ENCODE data around the gene SLC35G3.
A peak's percentile ranks its signal among the peaks of the same experiment; 100 is the strongest.
"Not testable (repeated sequence)": the region's sequence is repeated elsewhere in the genome, so short reads cannot be mapped to it uniquely, and the experiment has no call there.

SLC35G3 gene

DNA sequence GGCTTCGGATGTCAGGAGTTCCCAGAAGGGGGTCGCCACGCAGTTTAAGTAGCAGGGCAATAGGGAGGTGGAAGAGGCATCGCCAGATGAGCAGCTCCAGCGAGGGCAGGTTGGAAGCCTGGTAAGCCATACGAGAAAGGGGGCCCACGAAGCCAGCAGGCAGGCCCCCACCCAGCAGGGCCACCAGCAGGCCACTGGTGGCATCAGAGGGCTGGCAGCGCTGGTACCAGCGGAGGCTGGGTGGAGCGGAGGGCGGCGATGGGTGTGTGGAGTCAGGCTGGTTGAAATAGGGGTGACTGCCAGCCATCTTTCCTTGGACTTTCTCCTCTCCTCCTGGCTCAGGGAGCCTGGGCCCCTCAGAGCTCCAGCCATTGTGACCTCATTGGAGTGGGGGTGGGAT lies at the start of gene SLC35G3:
Gene SLC35G3 (minus strand): TSS at position 393 of the 400 bp plus-strand sequence. CDS start 86 bp downstream, at position 307.
- not testable (repeated sequence) for DNase-seq

DNA sequence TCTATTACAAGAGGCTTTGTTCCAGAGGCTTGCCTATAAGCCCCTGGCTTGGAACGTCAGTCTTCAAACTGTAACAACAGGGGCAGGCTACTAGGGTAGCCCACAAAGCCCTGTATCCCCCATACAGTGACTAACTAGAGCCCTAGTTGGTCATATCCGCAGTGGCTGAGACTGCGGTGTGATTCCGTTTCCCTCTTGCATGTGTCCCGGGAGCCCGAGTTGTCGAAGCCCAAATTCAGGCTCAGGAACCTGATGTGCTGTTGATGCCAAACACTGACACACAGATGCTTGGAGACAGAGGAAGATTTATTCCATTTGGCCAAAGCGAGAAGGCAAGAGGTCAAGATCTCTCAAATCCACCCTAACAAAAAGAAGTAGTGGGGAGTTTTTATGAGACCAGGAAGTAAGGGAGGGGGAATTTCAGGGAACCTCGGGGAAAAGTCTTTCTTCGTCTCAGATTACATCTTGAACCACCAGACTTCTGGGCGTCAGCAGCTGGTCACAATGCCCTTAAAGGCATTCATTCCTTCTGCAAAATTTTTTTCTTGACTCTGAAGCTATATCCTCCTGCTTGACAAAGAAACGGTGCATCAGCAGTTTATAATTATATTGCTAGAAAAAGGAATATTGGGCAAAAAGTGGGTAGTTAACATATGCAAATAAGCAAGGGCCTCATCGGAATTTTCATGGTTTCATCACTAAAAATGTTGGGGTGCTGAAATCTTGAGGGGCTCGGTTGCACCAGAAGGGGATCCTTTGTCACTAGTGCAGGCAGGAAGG lies 49.6 kb upstream of the SLC35G3 start:
- DNase-seq: no peak

DNA sequence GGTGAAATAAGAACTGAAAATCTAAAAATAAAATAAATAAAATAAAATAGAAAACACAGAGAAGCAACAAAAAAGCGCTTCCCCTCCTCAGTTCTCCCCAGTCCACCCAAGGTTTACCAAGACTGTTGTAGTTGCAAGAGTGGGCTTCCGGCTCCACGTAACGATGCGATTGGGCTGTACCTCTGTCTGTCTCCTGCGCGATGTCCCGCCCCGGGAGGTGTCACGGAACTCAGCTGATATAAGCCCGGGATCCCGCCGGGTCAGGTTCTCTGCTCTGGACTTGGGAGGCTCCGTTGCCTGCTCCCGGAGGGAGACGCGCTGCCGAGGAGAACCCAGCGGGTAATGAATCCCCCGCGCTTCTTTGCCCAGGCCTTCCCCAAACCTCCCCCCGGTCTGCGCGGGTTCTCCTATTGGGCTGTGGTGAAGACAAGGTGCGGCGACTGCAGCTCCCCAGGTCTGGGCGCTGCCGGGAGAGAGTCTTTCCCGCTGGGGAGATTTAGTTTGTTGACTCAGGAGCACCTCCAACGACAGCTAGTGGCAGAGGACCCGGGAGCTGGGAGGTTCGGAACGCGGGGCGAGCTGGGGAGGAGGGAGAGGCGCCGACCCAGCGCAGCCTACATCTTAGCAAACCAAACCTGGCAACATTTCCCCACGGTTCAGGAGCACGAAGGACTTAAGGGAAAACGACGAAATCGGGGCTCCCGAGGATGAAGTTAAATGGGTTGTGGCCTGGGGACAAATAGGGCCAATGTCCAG lies 48.8 kb upstream of the SLC35G3 start, which contains the start of gene SLFN5:
Gene SLFN5 (plus strand): TSS at position 268 of the 756 bp plus-strand sequence. CDS start 15,619 bp downstream, outside the sequence.
- peak; percentile 96 for DNase-seq

DNA sequence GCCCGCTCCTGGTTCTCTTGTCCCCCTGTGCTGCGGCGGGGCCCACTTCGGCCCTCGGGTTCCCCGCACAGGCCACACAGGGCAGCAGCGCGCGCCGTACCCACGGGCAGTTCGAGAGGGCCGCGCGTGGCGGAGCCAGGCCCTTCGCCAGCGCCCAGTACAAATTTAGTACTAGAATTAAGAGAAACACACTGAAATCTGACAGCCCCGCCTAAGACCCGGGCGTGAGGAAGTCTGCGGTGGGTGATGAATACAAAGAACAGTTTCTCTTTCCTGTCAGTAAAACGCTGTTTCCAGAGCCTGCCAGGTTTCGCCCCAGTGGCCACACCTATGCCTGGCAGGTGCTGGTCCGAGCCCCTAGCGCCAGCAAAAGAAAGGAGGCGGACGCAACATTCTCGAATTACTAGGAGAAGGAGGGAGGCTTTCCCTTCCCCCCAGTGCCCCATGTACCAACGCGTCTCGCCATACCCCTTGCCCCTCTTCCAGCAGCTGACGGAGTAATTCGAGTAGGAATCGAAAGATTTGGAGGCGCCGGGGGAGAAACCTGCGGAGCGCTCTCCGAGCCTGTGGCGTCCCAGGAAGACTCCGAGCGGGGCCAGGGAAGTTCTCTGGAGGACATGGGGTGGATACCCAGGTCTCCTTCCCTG lies 48.1 kb upstream of the SLC35G3 start:
- peak; percentile 86 for DNase-seq

DNA sequence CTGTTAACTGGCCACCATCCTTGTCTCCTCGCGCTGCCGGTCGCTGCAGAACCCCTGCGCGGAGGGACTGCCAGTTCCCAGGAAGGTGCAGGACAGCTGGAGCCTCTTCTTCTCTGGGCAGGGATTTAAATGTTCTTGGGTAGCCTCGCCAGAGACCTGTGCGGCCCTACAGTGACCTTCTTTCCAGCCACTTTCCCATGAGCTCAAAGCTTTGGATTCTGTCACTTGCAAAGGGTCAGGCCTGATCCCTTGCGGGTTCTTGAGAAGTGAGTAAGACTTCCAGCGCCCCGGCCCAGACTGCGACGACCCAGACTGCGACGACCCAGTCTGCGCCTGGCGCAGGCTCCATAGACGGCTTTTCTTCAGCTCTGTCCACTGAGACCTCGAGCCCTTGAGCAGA lies 47.3 kb upstream of the SLC35G3 start:
- no peak for DNase-seq

DNA sequence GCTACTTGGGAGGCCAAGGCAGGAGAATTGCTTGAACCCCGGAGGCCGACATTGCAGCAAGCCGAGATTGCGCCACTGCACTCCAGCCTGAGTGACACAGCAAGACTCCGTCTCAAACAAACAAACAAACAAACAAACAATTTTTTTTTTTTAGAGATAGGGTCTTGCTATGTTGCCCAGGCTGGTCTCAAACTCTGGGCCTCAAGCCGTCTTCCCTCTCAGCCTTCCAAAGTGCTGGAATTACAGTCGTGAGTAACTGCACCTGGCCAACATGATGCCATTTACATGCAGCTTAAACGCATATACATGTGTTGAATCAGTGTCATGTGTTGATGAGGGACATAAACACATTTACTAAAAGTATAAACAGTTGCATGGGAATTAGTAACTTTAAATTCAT lies 46.7 kb upstream of the SLC35G3 start:
- no peak for DNase-seq

DNA sequence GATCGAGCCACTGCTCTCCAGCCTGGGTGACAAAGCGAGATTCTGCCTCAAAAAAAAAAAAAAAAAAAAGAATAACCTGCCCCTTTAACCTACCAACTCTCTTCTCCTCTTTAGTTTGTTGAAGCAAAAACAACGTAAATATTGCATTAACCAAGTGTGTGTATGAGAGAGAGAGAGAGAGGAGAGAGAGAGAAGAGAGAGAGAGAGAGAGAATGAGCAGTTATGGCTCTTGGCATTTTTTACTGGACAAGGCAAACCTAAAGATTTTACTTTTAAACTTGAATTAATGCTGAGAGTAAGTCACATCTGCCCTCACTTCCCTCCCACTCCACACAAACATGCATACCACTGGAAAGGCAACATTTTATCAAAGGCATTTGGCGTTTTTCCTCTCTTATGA lies 45.6 kb upstream of the SLC35G3 start:
- no peak for DNase-seq

DNA sequence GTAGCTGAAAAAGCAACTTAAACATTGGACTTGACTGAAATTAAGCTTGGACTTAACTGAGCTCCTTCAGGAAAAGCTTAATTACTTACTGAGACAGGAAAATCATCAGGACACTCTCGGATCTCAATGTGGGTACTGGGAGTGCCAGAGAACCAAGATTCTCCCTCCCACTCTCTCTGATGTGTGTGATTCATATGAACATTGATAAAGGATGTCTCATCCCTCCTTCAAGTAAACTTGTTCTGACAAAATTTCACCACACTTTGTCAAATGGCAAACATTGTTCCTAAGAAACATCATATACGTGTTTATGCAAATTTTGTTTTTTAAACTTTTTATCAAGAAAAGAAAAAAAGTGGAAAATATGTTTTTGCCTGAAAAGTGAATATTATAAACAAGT lies 44.6 kb upstream of the SLC35G3 start:
- no peak for DNase-seq

DNA sequence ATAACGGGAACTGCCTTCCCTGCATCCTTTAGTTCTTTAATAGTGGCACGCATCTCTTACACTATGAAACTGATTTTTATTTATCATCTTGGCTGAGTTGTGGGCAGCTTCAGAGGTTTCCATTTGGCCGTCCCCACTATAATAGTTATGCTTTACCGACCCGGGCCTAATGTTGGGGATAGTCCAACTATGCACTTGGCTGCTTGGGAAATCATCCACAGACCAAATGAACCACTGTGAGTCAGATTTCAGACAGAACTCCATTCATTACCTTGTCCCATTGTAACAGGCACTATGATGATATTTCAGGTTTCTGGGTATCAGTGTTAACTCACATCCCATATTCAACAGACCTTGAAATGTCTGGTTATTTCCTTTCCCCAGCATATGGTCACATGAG lies 42.6 kb upstream of the SLC35G3 start:
- no peak for DNase-seq

DNA sequence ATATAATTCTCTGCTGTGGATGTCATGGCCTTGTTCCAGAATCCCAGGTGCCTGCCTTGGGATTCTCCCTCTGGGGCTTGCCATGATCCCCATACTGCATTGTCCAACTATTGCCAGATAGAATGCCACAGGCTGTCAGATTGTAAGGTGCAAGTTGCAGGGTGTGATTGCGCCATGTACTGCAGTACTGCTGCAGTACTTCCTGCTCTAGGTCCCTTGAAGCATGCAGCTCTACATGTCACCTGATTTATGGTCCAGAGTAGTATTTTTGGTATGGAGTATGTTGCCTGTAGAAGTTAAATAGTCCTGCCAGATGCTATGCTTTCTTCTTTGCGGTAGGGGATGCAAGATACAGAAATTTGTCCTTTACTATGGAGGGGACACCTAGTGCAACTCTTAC lies 41.7 kb upstream of the SLC35G3 start:
- no peak for DNase-seq

DNA sequence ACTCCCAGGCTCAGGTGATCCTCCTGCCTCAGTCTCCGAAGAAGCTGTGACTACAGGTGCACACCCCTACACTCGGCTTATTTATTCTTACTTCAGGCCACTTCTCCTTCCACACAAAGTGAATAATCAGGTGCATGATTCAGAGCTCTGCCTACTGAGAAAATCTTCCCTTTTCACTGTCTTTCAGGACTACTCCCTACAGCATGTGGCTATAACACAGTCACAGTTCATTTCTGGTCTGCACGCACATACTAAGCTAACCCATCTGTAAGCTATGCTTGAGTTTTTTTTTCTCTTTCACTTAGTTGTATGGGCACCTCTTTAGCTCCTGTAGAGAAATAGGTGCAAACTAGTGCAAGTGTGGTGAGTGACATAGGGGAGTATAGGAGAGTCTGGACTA lies 41.1 kb upstream of the SLC35G3 start:
- no peak for DNase-seq

DNA sequence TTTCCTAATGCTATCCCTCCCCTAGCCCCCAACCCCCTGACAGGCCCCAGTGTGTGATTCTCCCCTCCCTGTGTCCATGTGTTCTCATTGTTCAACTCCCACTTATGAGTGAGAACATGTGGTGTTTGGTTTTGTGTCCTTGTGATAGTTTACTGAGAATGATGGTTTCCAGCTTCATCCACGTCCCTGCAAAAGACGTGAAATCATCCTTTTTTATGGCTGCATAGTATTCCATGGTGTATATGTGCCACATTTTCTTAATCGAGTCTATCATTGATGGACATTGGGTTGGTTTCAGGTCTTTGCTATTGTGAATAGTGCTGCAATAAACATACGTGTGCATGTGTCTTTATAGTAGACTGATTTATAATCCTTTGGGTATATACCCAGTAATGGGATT lies 40.1 kb upstream of the SLC35G3 start:
- not testable (repeated sequence) for DNase-seq

DNA sequence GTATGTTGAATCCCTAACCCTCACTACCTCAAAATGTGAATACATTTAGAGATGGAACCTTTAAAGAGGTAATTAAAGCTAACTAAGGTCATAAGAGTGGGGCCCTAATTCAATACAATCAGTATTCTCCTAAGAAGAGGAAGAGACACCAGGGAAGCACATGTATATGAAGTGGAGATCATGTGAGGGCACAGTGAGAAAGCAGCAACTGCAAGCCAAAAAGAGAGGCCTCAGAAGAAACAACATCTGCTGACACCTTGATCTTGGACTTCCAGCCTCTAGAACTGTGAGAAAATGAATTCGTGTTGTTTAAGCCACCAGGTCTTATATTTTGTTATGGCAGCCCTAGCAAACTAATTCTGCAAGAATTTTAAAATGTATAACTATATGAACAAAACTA lies 35.4 kb upstream of the SLC35G3 start:
- no peak for DNase-seq

DNA sequence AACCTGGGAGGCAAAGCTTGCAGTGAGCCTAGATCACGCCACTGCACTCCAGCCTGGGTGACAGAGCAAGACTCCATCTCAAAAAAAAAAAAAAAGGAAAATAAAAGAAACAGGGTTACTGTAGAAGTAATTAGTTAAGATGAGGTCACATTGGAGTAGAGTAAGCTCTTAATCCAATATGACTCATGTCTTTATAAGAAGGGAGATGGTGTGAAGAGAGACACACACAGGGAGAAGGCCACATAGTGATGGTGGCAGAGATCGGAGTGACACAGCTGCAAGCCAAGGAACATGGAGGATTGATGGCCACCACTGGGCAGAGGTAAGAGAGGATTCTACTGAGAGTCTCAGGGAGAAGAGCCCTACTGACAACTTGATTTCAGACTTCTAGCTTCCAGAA lies 33.4 kb upstream of the SLC35G3 start:
- DNase-seq: no peak

DNA sequence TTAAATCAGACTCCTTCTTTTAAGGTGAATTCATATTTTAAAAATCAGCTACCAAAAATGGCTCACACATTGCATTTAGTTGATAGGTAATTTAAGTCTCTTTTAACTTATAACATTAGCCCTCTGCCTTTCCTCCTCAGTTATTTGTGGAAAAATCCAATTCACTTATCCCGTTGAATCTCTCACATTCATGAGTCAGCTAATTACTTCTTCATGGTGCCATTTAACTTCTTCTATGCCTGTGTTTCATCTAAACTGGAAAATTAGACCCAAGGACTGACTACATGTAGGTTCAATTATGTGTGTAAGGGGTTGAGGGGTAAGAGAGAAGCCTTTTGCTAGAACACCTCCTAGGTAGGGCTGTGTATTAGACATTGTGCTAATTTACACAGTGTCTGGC lies 30.2 kb upstream of the SLC35G3 start:
- DNase-seq: no peak

DNA sequence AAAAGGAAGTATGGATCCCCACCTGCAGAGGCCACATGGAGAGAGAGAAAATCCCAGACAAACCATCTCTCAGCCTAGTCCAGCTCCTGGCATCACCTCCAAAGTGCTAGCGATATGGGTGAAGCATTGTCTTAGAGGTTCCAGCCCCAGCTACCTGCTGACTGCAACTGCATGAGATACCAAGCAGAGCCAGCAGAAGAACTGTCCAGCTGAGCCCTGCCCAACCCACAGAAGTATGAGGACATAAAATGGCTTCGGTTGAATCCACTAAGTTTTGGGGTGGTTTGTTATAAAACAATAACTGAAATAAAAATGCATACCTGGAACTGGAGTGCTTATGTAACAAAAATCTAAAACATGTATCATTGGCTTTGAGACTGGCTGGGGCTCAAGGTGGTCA lies 28.3 kb upstream of the SLC35G3 start:
- no peak for DNase-seq

DNA sequence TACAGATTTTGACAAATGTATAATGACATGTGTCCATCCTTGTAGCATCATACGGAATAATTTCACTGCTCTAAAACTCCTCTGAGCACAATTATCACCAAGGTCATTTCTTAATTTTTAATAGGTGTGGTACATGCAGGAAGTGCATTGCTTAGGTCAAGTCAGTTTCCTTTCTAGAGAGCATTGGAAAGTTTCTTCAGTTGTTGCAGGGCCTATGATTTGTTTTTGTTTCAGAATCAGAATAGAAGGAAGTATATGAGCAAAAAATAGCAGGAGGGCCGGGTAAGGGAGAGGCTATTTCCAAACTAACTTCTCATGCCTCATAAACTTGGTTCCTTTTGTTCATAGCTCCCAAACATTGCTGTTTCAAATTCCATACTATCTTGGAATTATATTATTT lies 24.7 kb upstream of the SLC35G3 start:
- no peak for DNase-seq

DNA sequence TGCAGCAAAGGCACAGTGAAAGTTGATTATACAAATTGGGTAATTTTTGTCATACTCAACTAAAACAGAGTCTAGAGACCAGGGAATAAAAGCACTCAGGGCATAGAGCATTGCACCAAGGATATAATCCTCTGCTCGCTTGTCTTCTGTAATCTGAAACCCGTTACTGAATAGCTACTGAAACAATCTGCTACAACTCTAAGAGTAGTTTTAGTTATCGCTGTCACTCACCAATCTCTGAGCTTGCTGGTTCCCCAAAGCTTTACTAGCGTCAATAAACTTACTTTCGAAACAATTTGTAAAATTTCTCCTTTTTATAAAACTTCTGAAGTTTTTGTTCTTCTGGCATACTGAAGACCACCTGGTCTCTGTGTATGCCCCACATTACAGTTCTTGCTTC lies 22.9 kb upstream of the SLC35G3 start:
- DNase-seq: no peak

DNA sequence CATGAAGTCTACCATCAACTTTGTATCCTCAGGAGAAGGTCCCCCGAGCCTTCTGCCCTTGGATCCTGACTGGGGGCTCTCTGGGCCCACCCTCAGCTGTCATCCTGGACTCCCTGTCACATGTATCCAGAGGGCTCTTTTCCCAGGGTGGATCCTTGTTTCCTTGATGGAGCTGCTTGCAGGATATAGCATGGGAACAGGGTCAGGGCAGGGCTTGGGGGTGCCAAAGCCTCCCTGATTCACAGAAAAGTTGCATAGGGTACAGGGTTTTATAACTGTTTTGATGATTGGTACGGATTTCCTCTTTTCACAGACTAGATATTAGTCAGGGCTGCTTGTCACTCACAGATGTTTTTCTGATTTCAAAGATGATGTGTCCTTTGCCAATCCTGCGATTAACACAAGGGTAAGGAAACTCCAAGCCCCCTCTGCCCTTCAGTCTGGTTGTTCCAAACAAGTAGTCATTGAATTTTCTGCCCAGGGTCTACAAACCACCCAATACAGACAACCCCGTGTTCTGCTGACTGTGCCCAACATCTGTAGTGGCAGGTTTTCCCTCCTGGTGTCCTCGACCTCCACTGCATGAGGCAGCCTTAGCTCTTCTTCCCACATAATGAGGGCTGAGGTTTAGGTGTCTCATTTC lies 20.6 kb upstream of the SLC35G3 start:
- no peak for DNase-seq

DNA sequence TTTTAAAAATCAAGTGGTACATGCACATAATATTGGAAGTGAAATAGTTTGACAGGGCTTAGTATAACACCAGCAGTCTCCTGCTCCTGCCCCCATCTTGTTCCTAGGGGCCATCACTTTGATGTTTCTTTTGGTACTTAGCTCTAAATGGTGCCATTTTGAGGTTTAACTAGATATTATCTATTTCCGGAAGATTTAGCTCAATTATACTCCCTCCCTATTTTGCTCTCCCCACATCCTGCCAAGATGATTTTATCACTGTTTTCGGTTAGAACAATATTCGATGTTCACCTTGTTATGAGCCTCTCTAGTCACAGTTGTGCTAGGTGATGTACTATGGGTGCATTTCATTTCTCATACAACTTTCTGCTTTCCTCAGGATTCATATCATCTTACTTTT lies 20.0 kb upstream of the SLC35G3 start:
- DNase-seq: no peak

DNA sequence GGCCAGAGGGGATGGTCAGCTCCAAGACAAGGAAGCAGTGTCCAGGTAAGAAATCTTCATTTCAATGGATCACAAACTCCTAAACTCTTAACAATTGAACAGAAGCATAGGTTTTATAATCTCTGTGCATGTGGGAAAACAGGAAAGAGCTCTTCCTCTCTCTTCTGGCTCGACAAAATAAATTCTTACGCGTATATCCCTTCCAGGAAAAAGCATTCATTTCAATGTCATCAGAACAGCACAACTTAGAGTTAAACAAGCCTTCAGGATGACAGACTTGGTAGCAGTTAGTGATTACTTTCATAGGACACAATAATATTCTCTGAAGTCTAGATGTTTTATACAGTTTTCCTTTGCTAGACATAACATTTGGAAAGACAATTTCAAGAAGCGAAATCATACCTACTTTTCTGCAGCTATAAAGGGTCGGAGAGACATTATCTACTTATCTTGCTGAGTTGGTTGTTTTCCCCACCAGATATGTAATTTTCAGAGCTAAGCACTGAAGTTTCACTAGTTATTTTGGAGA lies 19.3 kb upstream of the SLC35G3 start:
- DNase-seq: no peak

DNA sequence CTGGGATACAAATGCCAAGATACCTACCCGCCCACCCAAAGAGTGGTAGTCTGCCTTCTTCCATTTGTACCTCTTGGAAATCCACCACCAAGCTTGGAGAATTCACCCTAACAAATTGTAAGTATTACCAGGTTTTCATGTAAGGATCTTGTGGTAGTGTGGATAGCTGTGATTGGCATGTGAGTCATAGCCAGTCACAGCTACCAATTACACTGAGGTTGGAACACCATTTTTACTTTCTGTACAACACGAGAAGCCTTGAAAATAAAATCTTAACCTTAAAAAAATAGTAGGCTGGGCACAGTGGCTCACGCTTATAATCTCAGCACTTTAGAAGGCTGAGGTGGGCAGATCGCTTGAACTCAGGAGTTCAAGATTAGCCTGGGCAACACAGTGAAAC lies 18.5 kb upstream of the SLC35G3 start:
- DNase-seq: no peak

DNA sequence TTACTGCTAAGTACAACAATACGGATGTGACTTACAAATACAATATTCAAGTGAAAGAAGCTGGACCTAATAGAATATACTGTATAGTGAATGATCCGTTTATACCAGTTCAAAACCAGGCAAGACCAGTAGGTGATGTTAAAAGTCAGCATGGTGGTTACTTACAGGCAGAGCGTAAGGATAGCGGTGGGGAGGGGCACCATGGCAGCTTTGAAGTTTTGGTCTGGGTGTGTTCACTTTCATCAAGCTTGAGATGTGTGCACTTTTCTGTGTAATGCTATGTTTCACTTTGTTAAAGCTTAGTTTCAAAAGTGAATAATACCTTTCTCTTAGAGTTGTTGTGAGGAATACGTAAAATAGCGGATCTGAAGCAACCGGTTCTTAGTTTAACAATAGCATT lies 16.5 kb upstream of the SLC35G3 start:
- DNase-seq: no peak

Measured in eye (tissue), 1 donor.